Testis (tissue), 2 donors: ENCODE measurements around the gene SLC5A10.

ENCODE experiments used
- POLR2A ChIP-seq: fragments of 450-650 bp; IDR thresholded peaks from one replicate; pipeline ENCODE4 v1.6.1; 2017; ENCODE audit warnings: antibody characterized with exemption, mild to moderate bottlenecking, moderate library complexity
- TF ChIP-seq, protein P1 (sequence below), 3 experiments: fragments of 450-650 bp in 2 of 3; fragments of 200-600 bp in 1 of 3; sonication (generic) in 1 of 3; IDR thresholded peaks; one replicate each; pipeline ENCODE4 v1.5.1; 2016 to 2019; ENCODE audit warnings: antibody characterized with exemption in 3 of 3, mild to moderate bottlenecking in 2 of 3, moderate library complexity in 1 of 3

DNA sequence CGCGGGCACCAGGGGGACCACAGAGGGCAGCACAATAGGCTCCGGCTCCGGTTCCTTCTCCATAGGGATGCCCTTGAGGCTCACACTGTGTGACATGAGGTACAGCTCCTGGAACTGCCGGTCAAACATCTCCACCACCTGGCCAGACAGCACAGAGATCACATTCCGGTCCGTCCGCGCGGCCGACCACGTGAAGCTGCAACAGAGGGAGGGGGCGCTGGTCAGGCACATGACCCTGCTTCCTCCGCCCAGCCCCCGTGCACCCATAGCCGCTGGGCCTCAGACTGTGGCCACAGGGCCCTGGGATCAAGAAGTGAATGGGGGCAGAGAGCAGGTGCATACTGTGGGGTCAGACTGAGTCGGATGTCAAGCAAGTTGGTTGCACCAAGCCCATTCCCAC is 26.7 kb downstream of the SLC5A10 start:
- no peak for TF ChIP-seq POLR2A
- TF ChIP-seq, protein P1, sequence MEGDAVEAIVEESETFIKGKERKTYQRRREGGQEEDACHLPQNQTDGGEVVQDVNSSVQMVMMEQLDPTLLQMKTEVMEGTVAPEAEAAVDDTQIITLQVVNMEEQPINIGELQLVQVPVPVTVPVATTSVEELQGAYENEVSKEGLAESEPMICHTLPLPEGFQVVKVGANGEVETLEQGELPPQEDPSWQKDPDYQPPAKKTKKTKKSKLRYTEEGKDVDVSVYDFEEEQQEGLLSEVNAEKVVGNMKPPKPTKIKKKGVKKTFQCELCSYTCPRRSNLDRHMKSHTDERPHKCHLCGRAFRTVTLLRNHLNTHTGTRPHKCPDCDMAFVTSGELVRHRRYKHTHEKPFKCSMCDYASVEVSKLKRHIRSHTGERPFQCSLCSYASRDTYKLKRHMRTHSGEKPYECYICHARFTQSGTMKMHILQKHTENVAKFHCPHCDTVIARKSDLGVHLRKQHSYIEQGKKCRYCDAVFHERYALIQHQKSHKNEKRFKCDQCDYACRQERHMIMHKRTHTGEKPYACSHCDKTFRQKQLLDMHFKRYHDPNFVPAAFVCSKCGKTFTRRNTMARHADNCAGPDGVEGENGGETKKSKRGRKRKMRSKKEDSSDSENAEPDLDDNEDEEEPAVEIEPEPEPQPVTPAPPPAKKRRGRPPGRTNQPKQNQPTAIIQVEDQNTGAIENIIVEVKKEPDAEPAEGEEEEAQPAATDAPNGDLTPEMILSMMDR (IDR thresholded peaks at IDR 0.05), result no peak
